ENCODE measurements around the gene RNASE12. TPM values are rescaled to one million over a fixed set of nuclear protein-coding genes. Genes with fewer than 3 reads are reported as not detected.

The RNASE12 gene
- total RNA-seq, 6 experiments from 2014 or later = not detected

DNA sequence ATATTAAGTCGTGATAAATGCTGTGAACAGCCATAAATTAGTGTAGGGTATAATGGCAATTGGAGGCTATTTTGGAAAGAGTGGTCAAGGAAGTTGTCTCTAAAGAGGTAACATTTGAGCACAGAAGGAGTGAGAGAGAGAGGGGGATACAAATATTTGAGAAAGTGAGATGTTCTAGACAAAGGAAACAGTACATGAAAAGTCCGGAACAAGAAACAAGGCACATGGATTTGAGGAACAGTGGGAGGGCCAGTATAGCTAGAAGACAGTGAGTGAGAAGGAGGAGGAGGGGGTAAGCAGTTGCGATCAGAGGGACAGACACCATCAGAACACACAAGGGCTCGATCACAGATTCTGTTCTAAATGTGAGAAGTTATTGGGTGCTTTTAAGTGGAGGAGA is 20.1 kb upstream of the RNASE12 start:
- H3K4me3 ChIP-seq = no peak overlapping the region
- peaks cover 0 to 19% (median 0%) of the 10 kb centered on the region in 4 donors for H3K4me1 ChIP-seq
- H3K27ac ChIP-seq = no peak overlapping the region
- TF ChIP-seq CTCF (IDR thresholded peaks at IDR 0.05) (no peak), POLR2A (IDR thresholded peaks at IDR 0.05) (no peak)
- intact Hi-C loops (cut with DNase I) = loop anchor here in 1 of 2 donors (10.0 kb wide), 1 partner anchor 74 kb away; the partner anchor contains the start of genes ANG and RNASE4
- DNase-seq = no peak
- no peaks in the 10 kb centered on the region for H3K27me3 ChIP-seq
- no peak for ATAC-seq
- H3K36me3 ChIP-seq = no peaks in the 10 kb centered on the region
- 50% methylated on average over 3 of the region's 4 CpGs for WGBS (ENCODE audit: insufficient coverage, low coverage, low lambda C conversion rate, missing lambda C conversion rate)
- no peaks in the 10 kb centered on the region for H3K9me3 ChIP-seq

DNA sequence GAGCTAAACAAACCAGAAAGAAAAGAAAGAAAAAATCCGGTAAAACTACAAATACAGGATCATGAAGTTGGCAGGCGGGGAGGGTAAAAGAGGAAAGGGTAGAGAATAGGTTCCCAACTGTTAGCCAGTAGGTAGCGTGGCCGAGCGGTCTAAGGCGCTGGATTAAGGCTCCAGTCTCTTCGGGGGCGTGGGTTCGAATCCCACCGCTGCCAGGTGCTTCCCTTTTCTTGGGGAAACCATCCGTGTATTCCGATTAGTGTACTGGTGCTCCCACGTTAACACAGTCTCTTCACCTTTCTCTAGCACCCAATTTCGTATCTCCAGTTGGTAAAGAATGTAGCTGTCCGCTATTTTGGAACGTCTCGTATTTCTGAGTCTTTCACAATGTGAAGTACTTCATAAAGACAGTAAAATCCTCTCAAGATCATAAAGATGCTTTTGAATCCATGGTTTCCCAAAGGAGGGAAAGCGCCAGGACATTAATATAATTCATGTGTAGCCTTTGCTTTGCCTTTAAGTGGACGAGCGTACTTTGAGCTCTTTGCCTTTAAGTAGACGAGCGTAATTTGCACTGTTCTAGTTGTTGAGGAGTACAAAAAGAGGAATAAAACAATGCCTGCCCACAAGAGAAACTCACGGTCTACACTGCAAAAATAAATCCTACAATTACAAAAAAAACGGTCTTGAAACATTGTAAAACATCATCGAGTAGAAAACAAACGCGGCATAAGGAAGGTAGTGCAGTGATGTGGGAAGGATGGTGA is 19.0 kb upstream of the RNASE12 start:
- TF ChIP-seq POLR2A (IDR thresholded peaks at IDR 0.05) (no peak), CTCF (IDR thresholded peaks at IDR 0.05) (no peak)
- intact Hi-C loops (cut with DNase I) = loop anchor here in 1 of 2 donors (10.0 kb wide), 1 partner anchor 75 kb away; the partner anchor contains the start of genes ANG and RNASE4
- DNase-seq (peak; percentile 82 to 86 (median 83)), ATAC-seq (peak; percentile 49 to 71 (median 57))
- 7% methylated on average over 27 of the region's 27 CpGs for WGBS (ENCODE audit: insufficient coverage, low coverage, low lambda C conversion rate, missing lambda C conversion rate)
- Histone ChIP-seq H3K4me1 (peaks cover 0 to 24% (median 0%) of the 10 kb centered on the region in 4 donors), H3K9me3 (no peaks in the 10 kb centered on the region), H3K36me3 (no peaks in the 10 kb centered on the region), H3K27ac (peak overlapping the region in 2 of 3 donors; percentile 17 to 47), H3K4me3 (peak overlapping the region; percentile 78 to 85 (median 82)), H3K27me3 (no peaks in the 10 kb centered on the region)

DNA sequence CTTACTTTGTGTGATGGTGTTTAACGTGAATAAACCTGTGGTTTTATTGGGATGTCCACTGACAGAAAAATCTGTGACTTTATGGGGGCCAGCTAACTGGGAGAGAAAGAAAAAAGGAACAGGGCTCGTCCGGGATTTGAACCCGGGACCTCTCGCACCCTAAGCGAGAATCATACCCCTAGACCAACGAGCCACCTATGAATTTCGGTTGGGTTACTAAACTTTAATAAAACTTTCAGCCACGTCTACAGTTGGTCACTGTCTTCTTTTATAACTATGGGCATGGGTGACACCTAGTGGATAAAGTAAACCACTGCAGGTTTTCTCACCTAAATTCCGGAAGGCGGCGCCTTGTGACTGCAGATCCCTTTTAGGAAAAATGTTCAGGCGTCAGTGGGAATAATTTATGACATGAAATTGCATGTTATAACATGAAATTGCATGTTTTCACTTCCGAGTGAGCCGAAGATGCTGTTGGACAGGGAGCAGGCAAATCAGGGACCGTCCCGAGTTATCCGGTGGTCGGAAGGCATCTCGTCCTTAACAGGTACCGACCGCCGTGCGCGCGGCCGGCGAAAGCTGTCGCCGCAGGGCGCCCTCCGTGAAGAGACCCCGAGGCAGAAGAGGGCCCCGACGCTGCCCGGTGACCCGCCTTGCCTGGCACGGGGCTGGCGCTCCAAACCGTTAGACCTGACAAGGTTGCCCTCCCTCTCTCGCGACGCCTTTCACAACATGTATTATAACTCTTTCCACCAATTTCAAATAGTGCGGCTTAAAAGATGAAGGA is 18.2 kb upstream of the RNASE12 start:
- peak; percentile 48 to 65 (median 58) for DNase-seq
- H3K4me3 ChIP-seq = peak overlapping the region; percentile 78 to 85 (median 82)
- H3K27ac ChIP-seq = peak overlapping the region; percentile 17 to 47 (median 35)
- no peaks in the 10 kb centered on the region for H3K36me3 ChIP-seq
- under 1% methylated on average over 27 of the region's 44 CpGs for WGBS (ENCODE audit: insufficient coverage, low coverage, low lambda C conversion rate, missing lambda C conversion rate)
- no peaks in the 10 kb centered on the region for H3K9me3 ChIP-seq
- no peaks in the 10 kb centered on the region for H3K27me3 ChIP-seq
- TF ChIP-seq POLR2A (IDR thresholded peaks at IDR 0.05) (no peak), CTCF (IDR thresholded peaks at IDR 0.05) (peak; percentile 91 to 99 (median 97))
- intact Hi-C loops (cut with DNase I) = loop anchor here (10.0 kb wide), 4 partner anchors 75 to 285 kb away; partner anchors contain the start of genes ANG (in 1 of the 2), KLHL33 (in 1 of the 2) and RNASE4 (in 1 of the 2)
- peak; percentile 66 to 72 (median 69) for ATAC-seq
- H3K4me1 ChIP-seq = peaks cover 0 to 24% (median 0%) of the 10 kb centered on the region in 4 donors

- no peak for ATAC-seq
- no peaks in the 10 kb centered on the region for H3K36me3 ChIP-seq
Observed at GRCh38 chr14:20608383-20609110, 17.4 kb upstream of the RNASE12 start.

More at GRCh38 chr14:20608383-20609110, 17.4 kb upstream of the RNASE12 start:
- TF ChIP-seq CTCF (IDR thresholded peaks at IDR 0.05) = no peak
- TF ChIP-seq POLR2A (IDR thresholded peaks at IDR 0.05) = no peak
- Histone ChIP-seq H3K27me3 (no peaks in the 10 kb centered on the region), H3K4me1 (peaks cover 0 to 24% (median 0%) of the 10 kb centered on the region in 4 donors), H3K4me3 (no peak overlapping the region), H3K27ac (no peak overlapping the region), H3K9me3 (no peaks in the 10 kb centered on the region)
- no peak for DNase-seq
- intact Hi-C loops (cut with DNase I) = loop anchor here (10.0 kb wide), 3 partner anchors 74 to 284 kb away; partner anchors contain the start of gene KLHL33 (in 1 of the 2)
- 72% methylated on average over 6 of the region's 7 CpGs for WGBS (ENCODE audit: insufficient coverage, low coverage, low lambda C conversion rate, missing lambda C conversion rate)
